Activated naive CD4-positive, alpha-beta T cell treated with anti-CD3 and anti-CD28 coated beads for 36 hours (primary cell): ENCODE results near the gene KDM4B. TPM values are rescaled to one million over a fixed set of nuclear protein-coding genes. Genes with fewer than 3 reads are reported as not detected.

Experiments used
- microRNA-seq: library from miRNA; unstranded; fragments of <30 nt; microRNA quantifications from one replicate; pipeline ENCODE4 v1.2.0, GENCODE V29; 2022; ENCODE audit warnings: borderline microRNAs expressed, borderline replicate concordance
- total RNA-seq, 2 experiments: library from RNA; stranded (reverse); gene quantifications; one replicate each; pipeline ENCODE4 v1.2.3, GENCODE V29; 2021

Gene KDM4B
- total RNA-seq, 2 experiments from 2014 or later: 10.5 to 12.7 TPM

Small RNA genes within 50 kb of the gene (microRNA-seq; reads per million reads assigned to microRNA genes)
- 1.6 reads per million for gene MIR4747

Other genes starting within 250 kb of the KDM4B start
- gene DPP9, start 245.3 kb upstream of the KDM4B start, total RNA-seq: 10 to 100 TPM; 40.8 to 41.9 TPM
- 1 to 10 TPM; 8.1 to 9.1 TPM for gene FEM1A, start 177.4 kb upstream of the KDM4B start, total RNA-seq
- gene TICAM1, start 137.4 kb upstream of the KDM4B start, total RNA-seq: 10 to 100 TPM; 15.2 to 16.5 TPM
- 10 to 100 TPM; 16.1 to 17.1 TPM for gene PLIN3, start 101.4 kb upstream of the KDM4B start, total RNA-seq
- gene ARRDC5, start 66.2 kb upstream of the KDM4B start, total RNA-seq: not detected
- 100 to 1,000 TPM; 129 TPM for gene UHRF1, start 59.6 kb upstream of the KDM4B start, total RNA-seq